Activated naive CD8-positive, alpha-beta T cell treated with anti-CD3 and anti-CD28 coated beads, Interleukin-2, amount 50 U/mL, for 24 hours (primary cell): ENCODE data around the gene GOLGA8N.

ENCODE experiments used
- ATAC-seq: fragments of 150-1000 bp; cut with Tn5 transposase; one replicate; pipeline ENCODE4 v1.10.0; 2021
- DNase-seq: peaks from one replicate; pipeline ENCODE4 v3.0.0; 2021
- H3K27ac Mint-ChIP-seq: one replicate; pipeline ENCODE4 v1.8.0; 2021; ENCODE audit warnings: mild to moderate bottlenecking, mixed read lengths
- H3K27me3 Mint-ChIP-seq: one replicate; pipeline ENCODE4 v1.8.0; 2021; ENCODE audit warnings: mixed read lengths
- H3K36me3 Mint-ChIP-seq: one replicate; pipeline ENCODE4 v1.8.0; 2021; ENCODE audit warnings: low read depth, mixed read lengths
- H3K4me1 Mint-ChIP-seq: one replicate; pipeline ENCODE4 v1.8.0; 2021; ENCODE audit warnings: mixed read lengths
- H3K4me3 Mint-ChIP-seq: one replicate; pipeline ENCODE4 v1.8.0; 2021; ENCODE audit warnings: mild to moderate bottlenecking, moderate library complexity, mixed read lengths
- H3K9me3 Mint-ChIP-seq: one replicate; pipeline ENCODE4 v1.8.0; 2021; ENCODE audit warnings: mixed read lengths

GOLGA8N gene

DNA sequence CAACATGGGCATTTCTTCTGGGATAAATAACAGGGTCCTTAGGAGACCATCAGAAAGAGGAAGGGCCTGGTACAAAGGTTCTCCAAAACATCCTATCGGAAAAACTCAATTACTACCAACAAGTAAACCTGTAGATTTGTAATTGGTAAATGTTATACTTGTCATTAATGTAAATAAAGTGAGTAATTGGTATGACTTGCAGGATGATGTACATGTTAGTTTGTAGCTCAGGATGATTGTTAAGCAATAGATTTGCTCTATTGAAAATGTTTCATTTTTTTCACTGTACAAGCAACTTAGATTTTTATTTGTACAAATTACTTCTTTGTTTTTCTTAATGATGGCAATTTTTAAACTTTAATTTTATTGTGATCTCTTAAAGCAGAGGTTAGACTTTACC is 44.4 kb downstream of the GOLGA8N start:
- ATAC-seq (no peak), DNase-seq (no peak)
- Mint-ChIP-seq H3K9me3 (no peaks in the 10 kb centered on the region), H3K27me3 (peaks cover 2% of the 10 kb centered on the region), H3K4me1 (peaks cover 2% of the 10 kb centered on the region), H3K4me3 (no peak overlapping the region), H3K27ac (no peak overlapping the region), H3K36me3 (peaks cover 57% of the 10 kb centered on the region)

DNA sequence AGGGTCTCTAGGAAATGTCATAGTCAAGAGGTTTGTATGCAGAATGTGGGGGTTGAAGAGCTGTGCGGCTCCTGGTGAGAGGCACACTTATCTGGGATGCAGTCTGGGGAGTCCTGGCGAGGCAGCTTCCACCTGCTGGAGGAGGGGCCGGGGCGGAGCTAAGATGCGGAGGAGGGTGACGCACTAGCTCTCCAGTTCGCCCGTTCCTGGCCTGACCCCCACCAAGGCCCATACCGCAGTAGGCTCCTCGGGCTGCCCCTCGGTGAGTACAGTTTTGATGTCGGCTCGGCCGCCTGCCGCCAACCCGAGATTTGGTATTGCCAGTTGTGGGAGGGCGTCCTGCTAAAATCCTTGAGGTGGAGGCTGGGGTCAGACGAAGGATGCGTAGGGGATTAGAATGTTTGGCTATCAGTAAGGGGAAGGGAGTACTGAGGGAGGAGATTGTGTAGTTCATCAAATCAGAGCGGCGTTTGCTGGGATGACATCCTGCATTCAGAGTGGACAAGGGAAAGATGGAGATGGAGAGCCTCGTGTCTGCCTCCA is 48.3 kb downstream of the GOLGA8N start, which contains the start of gene SCG5:
Gene SCG5, plus strand, starts transcription at position 194 of the 543 bp plus-strand sequence. CDS start 1,883 bp downstream, outside the sequence.
- DNase-seq = no peak
- Mint-ChIP-seq H3K36me3 (peaks cover 26% of the 10 kb centered on the region), H3K4me3 (peak within 1 kb of the TSS; percentile 34), H3K4me1 (no peaks in the 10 kb centered on the region), H3K9me3 (no peaks in the 10 kb centered on the region), H3K27me3 (peaks cover 2% of the 10 kb centered on the region), H3K27ac (no peak within 1 kb of the TSS)
- peak; percentile 33 for ATAC-seq

GRCh38 chr15:32642667-32643435 is 49.6 kb downstream of the GOLGA8N start:
- Mint-ChIP-seq H3K4me3 (no peak overlapping the region), H3K27me3 (peaks cover 2% of the 10 kb centered on the region), H3K9me3 (no peaks in the 10 kb centered on the region), H3K36me3 (peaks cover 14% of the 10 kb centered on the region), H3K4me1 (no peaks in the 10 kb centered on the region), H3K27ac (no peak overlapping the region)
- ATAC-seq = no peak
- DNase-seq = no peak

DNA sequence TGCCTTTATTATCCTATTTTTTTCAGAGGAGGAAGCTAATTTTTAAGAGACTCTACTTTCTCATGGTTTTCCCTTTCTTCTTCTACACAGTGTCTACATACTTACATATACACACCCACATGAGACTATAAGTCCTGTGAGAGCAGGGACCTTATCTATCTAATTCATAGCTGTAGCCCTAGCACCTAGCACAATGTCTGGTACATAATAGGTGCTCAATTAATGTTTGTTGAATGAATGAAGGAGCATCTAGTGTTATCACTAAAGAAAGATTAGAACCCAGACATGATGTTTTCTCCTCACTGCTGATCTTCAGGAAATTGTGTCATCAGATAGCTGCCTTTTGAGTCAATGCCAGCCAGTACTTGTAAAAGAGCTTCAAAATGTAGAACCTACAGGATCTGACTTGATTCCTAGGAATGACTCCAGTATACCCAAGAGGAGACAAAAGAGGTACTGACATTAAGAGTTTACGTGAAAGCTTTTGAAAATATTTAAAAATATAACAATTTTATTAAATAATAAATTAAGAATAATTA is 50.7 kb downstream of the GOLGA8N start:
- peaks cover 13% of the 10 kb centered on the region for H3K36me3 Mint-ChIP-seq
- no peak overlapping the region for H3K27ac Mint-ChIP-seq
- peaks cover 2% of the 10 kb centered on the region for H3K27me3 Mint-ChIP-seq
- H3K4me1 Mint-ChIP-seq = no peaks in the 10 kb centered on the region
- ATAC-seq = no peak
- no peaks in the 10 kb centered on the region for H3K9me3 Mint-ChIP-seq
- no peak overlapping the region for H3K4me3 Mint-ChIP-seq
- no peak for DNase-seq

- Mint-ChIP-seq H3K36me3 (peaks cover 6% of the 10 kb centered on the region), H3K9me3 (no peaks in the 10 kb centered on the region), H3K27ac (no peak overlapping the region), H3K4me3 (no peak overlapping the region), H3K4me1 (no peaks in the 10 kb centered on the region), H3K27me3 (peaks cover 2% of the 10 kb centered on the region)
- DNase-seq = no peak
- ATAC-seq = no peak
These were observed 53.0 kb downstream of the GOLGA8N start for GRCh38 chr15:32646291-32646690.

- Mint-ChIP-seq H3K27ac (no peak overlapping the region), H3K36me3 (peaks cover 3% of the 10 kb centered on the region), H3K4me1 (no peaks in the 10 kb centered on the region), H3K4me3 (no peak overlapping the region), H3K27me3 (no peaks in the 10 kb centered on the region), H3K9me3 (no peaks in the 10 kb centered on the region)
- DNase-seq (no peak), ATAC-seq (no peak)
These were observed 56.1 kb downstream of the GOLGA8N start for GRCh38 chr15:32649342-32649741.

- no peaks in the 10 kb centered on the region for H3K9me3 Mint-ChIP-seq
These were observed 58.1 kb downstream of the GOLGA8N start for GRCh38 chr15:32651229-32651837.

GRCh38 chr15:32652178-32652577 is 58.9 kb downstream of the GOLGA8N start:
- Mint-ChIP-seq H3K4me3 (no peak overlapping the region), H3K9me3 (no peaks in the 10 kb centered on the region), H3K36me3 (peaks cover 3% of the 10 kb centered on the region), H3K4me1 (peaks cover 4% of the 10 kb centered on the region), H3K27ac (no peak overlapping the region), H3K27me3 (no peaks in the 10 kb centered on the region)
- no peak for DNase-seq
- ATAC-seq = no peak

More at GRCh38 chr15:32651229-32651837, 58.1 kb downstream of the GOLGA8N start:
- no peak overlapping the region for H3K4me3 Mint-ChIP-seq
- H3K27ac Mint-ChIP-seq = no peak overlapping the region
- no peaks in the 10 kb centered on the region for H3K4me1 Mint-ChIP-seq
- ATAC-seq (peak; percentile 88), DNase-seq (peak; percentile 44)
- no peaks in the 10 kb centered on the region for H3K27me3 Mint-ChIP-seq
- peaks cover 3% of the 10 kb centered on the region for H3K36me3 Mint-ChIP-seq

GRCh38 chr15:32656091-32656490 is 62.8 kb downstream of the GOLGA8N start:
- Mint-ChIP-seq H3K27me3 (no peaks in the 10 kb centered on the region), H3K27ac (no peak overlapping the region), H3K4me3 (no peak overlapping the region), H3K4me1 (peaks cover 8% of the 10 kb centered on the region), H3K36me3 (no peaks in the 10 kb centered on the region), H3K9me3 (no peaks in the 10 kb centered on the region)
- DNase-seq (no peak), ATAC-seq (no peak)

DNA sequence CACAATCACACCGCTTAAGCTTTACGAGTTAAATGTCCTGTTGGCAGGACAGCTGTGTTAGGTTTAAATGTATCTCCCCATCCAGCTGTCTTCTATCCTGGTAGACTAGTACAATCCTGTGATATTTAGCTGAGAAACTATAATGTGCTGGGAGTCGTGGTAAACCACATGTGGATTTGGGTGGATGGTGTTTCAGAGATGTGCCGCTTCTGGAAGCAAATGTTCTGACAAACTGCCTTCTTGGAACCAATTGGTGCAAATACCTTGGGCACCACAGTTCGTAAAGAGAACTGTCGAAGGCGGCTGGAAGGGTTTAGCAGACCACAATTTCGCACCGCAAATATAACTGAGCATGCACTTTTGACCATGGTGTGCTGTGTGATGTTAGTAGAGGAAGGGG is 63.2 kb downstream of the GOLGA8N start:
- no peaks in the 10 kb centered on the region for H3K9me3 Mint-ChIP-seq
- ATAC-seq (no peak), DNase-seq (no peak)
- no peak overlapping the region for H3K4me3 Mint-ChIP-seq
- H3K27me3 Mint-ChIP-seq = no peaks in the 10 kb centered on the region
- no peaks in the 10 kb centered on the region for H3K36me3 Mint-ChIP-seq
- H3K27ac Mint-ChIP-seq = no peak overlapping the region
- H3K4me1 Mint-ChIP-seq = peaks cover 8% of the 10 kb centered on the region
